GM18498 (cell line): ENCODE measurements around the gene MCUR1.
"Not testable (repeated sequence)": the region's sequence is repeated elsewhere in the genome, so short reads cannot be mapped to it uniquely, and the experiment has no call there.

Source experiments
- ATAC-seq: cut with Tn5 transposase; IDR thresholded peaks from one replicate; pipeline ENCODE4 v1.9.1; 2021; ENCODE audit warnings: mild to moderate bottlenecking, moderate library complexity; ENCODE audit not compliant: unreplicated experiment

MCUR1 gene

DNA sequence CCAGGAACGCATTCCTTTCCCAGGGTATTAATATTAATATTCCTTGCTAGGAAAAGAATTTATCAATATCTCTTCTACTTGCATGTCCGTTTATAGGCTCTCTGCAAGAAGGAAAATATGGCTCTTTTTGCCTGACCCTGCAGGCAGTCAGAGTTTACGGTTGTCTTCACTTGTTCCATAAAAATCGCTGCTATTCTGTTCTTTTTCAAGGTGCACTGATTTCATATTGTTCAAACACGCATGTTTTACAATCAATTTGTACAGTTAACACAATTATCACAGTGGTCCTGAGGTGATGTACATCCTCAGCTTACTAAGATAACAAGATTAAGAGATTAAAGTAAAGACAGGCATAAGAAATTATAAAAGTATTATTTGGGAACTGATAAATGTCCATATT lies 15.1 kb upstream of the MCUR1 start:
- ATAC-seq: not testable (repeated sequence)

DNA sequence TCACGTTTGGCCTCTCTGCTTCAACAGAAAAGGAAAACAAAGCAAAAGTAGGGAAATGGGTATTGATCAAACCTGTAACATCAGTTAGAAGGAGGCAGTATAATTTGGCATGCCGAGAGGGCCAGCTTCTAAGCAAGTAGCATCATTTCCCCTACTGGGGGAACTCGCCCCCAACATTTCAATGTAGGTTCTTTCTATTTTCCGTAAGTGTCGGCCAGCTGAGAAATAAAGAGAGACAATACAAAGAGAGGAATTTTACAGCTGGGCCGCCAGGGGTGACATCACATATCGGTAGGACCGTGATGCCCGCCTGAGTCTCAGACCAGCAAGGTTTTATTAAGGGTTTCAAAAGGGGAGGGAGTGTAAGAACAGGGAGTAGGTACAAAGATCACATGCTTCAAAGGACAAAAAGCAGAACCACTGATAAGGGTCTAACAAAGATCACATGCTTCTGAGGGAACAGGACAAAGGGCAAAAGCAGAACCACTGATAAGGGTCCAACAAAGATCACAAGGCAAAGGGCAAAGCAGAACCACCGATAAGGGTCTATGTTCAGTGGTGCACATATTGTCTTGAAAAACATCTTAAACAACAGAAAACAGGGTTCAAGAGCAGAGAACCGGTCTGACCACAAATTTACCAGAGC lies 14.4 kb upstream of the MCUR1 start:
- not testable (repeated sequence) for ATAC-seq

DNA sequence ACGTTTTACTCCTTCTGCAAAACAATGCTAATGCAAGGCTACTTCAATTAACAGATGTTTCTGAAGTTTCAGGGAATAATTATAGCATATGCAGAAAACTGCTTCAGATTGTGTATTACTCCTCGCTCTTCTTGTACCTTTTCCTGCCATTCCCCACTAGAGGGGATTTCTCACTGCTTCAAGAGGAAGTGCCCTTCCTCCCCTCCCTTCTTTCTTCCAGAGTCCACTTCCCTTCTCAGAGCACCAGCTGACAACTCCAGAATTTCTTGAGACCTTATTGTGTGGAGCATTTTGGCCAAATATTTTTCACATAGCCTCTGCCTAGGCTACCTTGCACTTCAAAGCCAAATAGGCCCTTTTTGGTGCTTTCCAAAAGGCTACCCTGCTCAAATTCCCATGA lies 12.7 kb upstream of the MCUR1 start:
- no peak for ATAC-seq

DNA sequence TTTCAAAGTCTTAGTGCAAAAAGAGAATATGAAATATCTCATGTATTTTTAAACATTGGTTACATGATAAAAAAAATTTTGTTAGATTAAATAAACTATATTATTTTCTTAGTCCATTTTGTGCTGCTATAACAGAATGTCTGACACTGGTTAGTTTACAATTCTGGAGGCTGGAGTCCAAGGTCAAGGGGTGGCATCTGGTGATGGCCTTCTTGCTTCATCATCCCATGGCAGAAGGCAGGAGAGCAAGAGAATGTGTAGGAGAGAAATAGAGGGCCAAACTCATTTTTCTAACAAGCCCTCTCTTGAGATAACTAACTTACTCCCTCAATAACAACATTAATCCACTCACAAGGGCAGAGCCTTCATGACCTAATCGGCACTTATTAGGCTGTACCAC lies 11.5 kb upstream of the MCUR1 start:
- no peak for ATAC-seq

DNA sequence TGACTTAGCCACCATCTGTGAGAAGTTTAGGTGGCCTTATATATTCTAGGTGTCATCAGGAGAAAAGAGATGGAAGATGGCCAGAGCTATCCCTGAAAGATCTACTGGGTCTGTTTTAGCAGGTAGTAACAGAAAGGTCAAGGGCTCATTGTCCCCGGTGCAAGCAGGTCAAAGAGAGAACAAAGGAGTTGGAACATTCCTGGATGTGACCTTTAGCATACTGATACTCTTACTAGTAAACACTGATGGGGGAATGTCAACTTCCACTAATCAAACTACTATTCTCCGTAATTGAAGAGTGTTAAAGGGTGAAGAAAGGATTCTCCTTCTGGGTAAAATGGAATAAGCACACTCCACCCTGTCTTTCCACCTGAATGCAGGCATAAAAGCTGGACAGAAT lies 4.0 kb upstream of the MCUR1 start:
- no peak for ATAC-seq

DNA sequence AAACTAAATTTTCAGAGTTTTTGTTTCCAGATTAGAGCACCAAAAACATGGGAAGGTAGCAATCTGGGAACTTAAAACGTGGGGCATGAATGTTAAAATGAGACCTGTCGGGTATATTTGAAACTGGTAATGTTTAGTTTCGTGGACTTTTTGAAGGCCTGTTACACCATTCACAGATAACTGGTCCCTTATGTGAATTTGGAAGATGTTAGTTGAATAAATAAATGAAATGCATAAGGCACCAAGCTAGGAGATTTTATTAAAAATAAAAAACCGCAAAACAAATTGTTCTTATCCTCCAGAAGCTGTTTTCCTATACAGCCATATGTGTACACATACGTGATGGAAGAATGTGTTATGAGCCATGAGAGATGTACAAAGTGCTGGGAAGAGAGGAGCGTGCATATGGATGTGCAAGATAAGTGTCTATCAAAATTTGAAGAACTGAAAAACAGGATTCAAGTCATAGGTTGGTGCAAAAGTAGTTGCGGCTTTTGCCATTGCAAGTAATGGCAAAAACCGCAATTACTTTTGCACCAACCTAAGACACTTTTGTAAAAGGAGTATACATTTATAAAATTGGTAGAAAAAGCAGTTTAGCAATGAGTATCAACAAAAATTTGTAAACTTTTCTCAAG lies 700 bp upstream of the MCUR1 start:
- no peak for ATAC-seq

DNA sequence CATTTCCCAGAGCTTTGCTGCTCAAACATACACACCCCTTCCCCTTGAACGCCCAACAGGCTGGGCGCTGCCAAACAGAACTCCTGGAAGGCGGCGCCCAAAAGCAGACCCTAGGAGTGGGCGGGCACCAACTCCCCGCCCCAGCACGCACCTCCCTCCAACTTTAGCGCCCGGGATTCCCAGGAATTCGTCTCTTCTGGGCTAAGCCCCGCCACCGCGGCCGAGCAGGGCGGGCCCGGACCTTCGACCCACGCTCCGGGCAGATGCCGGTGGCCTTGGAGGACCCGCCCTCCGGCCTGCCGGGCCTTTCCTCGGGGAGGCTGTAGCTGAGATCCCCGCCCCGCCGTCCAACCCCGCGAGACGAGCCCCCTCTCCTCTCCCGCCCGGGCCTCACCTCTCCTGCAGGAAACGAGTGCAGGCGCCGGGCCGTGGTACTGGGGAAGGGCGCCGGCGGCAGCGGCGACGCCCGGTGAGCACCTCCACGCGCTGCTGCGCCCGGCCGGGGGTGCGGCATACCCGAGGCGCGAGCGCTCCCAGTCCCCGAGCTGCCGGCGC lies 659 bp downstream of the MCUR1 start:
- peak; percentile 41 for ATAC-seq

DNA sequence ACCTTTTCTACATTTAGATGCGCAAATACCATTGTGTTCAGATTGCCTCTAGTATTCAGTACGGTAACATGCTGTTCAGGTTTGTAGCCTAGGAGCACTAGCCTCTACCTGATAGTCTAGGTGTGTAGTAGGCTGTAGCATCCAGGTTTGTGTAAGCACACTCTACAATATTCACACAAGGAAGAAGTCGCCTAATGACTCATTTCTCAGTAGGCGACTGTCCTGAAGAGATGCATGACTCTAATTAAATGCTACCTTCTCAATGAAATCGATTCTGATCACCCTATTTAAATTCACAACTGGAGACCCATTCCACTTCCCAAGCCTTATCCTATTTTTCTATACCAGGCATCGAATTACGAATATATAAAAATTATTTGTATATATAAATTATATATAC lies 1.3 kb downstream of the MCUR1 start:
- ATAC-seq: no peak

DNA sequence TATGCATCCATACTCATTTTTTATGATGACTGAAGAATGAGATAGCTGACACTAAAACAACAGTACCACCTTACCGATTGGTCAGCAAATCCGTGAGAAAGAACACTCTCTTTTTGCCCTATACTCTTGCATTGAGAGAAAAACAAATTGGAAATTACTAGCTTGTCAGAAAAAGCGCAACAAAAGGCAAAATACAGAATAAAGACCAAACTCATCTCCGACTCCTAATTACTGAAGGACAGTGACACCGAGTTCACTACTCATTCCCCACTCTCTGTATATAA lies 2.1 kb downstream of the MCUR1 start:
- ATAC-seq: no peak

DNA sequence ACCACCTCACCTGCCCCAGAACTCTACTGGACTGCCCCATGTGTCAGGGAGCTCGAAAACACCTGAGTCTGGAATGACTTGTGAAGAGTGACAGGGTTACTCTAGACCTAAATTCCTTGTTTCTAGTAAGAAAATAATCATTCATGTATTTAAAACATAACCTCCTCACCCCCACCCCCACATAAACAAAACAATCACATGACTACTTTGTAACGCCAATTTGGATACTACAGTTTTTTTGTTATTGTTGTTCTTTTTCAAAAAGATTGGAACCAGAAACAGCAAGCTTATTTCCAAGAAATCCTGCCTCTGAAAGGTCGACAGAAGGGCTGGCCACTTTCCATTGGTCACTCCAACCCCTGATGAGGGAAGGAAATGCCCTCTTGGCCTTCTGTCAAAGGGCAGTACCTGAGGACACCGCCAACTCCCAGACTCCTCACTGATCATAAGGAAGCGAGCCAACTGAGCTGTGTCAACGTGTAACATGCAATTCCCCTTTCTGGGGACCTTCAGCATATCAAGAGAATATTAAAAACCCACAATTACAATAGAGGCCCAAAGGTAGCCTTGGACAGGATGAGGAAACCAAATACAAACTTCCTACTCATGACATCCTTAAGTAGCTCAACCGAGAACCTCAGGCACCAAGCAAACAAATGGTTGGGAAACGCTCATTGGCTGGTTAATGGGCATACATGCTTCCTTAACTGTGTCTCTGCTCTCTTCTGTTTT lies 2.6 kb downstream of the MCUR1 start:
- no peak for ATAC-seq

DNA sequence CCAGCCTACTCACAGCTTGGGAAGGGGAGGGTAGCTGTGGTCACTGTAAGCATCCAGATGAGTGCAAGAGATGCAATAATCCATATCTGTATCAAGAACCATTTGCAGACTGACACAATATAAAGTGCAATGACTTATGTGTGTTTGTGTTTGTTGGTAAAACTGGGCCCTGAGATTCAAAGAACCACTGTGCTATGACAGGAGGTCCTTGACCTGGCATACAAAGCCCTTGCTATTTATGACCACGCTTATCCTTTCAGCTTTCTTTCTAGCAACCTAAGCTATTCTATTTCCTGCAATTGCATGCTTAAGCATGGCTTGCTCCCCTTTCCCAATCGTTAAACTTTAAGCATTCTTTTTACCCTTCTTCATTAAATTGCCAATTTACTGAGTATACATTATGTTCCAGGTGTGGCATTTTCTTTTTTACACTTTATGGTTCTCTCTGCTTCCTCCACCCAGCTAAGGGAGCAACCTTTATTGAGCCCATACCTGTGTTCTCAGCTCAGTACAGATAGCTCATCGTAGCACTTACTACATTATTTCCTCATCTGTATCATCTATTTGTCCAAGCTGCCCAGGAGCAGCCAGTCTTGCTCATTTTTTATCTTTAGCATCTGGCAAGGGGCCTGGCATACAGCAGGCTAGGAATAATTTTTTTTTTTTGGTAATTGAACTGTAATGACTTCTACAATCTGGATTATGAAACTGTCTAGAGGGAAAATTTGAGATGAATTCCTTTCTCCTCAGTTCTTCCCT lies 3.5 kb downstream of the MCUR1 start:
- no peak for ATAC-seq

DNA sequence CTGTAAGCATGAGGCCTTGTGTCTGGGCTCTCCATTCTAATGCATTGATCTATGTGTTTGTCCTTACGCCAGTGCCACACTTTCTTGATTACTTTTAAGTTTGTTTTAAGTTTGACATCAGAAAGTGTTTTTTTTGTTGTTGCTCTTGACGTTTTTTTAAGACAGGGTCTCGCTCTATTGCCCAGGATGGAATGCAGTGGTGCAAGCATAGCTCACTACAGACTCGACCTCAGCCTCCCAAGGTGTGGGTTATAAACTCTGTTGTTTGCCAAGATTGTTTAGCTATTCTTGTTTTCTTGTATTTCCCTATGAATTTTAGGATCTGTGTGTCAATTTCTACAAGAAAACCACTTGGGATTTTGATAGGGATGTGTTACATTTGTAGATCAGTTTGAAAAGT lies 5.6 kb downstream of the MCUR1 start:
- no peak for ATAC-seq

DNA sequence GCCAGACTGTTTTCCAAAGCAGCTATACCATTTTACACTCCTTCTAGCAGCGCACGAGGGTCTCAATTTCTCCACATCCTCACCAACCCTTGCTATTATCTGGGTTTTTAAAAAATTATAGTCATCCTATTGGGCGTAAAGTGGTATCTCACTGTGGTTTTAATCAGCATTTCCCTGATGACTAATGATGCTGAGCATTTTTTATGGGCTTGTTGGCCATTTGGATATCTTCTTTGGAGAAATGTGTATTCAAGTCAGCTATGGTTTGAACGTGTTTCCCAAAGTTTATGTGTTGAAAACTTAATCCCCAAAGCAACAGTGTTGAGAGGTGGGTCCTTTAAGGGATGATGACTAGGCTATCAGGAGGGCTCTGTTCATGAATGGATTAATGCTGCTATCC lies 6.7 kb downstream of the MCUR1 start:
- no peak for ATAC-seq

DNA sequence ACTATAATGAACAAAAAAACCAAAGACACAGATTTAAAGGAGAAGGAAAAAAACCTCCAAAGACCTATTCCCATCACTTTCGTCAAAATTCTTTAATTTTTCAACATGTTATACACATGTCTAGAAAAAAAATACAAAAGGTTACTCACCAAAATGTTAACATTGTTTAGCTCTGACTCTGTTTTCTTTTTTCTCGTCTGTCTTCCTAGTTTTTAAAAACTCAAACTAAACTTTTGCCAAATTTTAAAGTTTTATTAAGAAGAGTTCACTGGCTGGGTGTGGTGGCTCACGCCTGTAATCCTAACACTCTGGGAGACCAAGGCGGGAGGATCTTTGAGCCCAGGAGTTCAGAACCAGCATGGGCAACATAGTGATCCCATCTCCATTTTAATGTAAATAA lies 10.8 kb downstream of the MCUR1 start:
- ATAC-seq: no peak

DNA sequence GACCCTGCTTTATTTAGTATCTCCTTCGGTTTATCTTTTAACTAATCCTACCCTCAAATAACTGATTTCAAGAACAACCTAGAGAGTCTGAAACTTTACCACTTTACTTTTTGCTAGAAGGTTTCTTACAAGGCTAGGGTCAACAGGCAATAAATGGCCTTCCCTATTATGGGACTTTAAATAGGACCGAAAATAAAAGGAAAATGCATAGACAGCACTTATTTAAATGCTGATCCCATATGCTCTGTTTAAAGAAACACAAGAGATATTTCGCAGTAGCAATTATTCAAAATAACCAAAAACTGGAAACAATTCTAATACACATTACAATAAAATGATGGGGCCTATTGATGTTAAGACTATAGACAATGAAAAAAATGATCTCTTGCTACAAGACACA lies 13.7 kb downstream of the MCUR1 start:
- no peak for ATAC-seq

DNA sequence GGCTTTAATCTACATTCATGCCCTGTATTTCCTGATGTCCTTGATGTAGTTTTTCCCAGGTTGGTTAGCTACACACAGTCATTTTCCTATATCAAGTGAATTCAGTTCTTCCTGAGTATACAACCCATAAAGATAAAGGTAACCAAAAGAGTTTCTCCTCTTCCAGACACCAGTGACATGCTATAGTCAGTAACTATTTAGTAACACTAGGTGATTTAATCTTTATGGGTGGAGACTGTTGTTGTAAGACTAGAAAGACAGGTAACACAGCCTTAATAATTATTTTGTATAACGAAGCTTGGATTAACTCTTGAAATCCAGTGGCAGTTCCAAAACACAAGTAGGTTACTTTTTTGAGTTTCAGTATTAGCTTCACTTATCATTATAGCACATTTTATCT lies 17.6 kb downstream of the MCUR1 start:
- no peak for ATAC-seq

DNA sequence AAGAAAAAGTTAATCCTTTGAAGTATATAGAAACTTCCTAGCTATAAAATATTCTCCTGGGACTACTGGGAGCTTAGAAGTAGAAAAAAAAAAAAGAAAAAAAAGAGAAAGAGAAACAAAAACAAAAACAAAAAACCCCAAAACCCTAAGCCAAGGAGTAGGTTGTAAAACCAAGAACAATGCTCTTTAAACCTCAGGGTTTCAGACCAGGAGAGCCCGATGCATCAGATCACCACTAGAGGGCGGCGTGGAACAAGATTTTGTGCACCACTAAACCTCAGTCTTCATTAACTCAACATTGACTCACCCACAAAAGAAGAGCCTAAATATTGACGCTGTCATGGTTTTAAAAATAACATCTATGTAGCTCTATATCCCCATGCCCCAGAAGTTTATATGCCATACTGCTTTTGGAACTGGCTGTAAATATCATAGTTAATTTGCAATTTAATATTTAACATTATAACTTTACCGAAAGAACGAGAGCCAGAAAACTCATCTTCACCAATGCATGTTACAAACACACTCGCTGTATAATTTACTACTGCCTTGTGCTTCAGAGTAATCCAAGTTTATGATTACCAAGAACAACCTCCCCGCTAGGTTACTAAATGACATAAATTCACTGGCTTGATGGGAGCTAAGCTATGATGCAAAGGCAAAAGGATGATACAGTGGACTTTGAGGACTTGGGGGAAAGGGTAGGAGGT lies 19.2 kb downstream of the MCUR1 start:
- peak; percentile 90 for ATAC-seq

DNA sequence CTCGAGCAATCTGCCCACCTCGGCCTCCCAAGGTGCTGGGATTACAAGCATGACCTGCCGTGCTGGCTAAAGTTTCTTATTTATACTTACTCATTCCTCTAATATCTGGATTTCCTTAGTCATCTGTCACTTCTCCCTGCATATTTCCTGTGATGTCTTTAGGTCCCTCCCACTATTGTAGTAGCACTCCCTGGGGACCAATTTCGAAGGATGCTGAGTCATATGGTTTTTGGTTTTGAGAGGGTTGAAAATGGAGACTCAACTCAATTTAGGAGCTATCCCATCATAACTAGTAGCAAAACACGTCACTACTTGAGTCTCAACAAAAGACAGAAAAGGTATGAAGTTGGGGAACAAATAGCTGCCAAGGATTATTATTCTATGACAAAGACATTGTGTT lies 20.2 kb downstream of the MCUR1 start:
- no peak for ATAC-seq

DNA sequence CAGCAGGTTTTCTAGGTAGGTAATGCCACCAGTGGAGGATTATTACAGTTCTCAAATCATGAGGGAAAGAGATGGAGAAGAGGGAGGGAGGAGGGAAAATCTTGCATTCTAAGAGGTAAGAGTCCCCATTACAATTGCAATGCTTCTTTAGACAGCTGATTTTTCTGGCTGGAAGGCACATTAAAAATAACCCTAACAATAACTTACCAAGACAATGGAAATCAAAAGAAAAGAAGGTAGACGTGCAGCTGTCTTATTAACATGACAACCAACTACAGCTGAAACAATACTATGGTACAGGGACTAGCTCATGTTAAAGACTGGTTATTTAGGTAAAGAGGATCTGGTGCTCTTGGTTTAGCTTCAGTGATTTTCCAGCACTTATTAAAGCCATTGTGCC lies 24.6 kb downstream of the MCUR1 start:
- no peak for ATAC-seq

DNA sequence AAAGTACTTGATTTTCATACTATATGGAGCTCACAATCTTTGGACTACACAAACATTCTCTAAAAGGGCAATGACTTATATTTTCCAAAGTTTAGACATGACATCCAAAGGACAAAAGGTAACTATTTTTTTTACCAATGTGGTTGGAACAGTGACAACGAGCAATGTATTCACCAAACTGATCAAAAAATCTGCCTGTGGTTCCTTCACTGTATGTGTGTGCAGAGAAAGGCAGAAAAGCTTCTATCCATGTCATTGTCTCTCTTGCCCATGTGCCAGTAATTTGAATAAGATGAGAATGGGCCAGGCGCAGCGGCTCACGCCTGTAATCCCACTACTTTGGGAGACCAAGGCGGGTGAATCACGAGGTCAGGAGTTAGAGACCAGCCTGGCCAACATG lies 25.5 kb downstream of the MCUR1 start:
- no peak for ATAC-seq

DNA sequence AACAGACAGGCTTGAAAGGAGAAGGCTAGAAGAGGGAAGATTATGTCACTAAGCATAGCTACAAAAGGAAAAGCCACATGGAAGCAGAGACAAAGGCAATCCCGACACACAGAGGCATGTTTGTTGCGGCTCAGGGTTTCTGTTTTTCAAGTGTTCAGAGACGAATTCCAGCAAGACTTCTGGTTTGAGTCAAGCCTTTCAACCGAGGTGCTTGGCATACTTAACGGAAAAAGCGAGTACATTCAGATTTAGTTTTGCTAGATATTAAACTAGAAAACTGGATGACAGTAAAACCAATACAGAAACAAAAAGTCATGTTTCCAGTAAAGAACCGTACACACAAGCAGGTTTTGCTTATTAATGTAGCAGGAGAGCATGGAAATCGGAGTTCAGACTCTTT lies 27.2 kb downstream of the MCUR1 start:
- ATAC-seq: no peak
